Ureter (tissue), 1 donor: ENCODE results near the gene ZNF830. TPM values are rescaled to one million over a fixed set of nuclear protein-coding genes. Genes with fewer than 3 reads are reported as not detected.
"Not testable (repeated sequence)": the region's sequence is repeated elsewhere in the genome, so short reads cannot be mapped to it uniquely, and the experiment has no call there.

Experiments used
- DNase-seq: peaks from one replicate; pipeline ENCODE4 v3.0.0-alpha.2; 2020; ENCODE audit warnings: low spot score
- total RNA-seq: library from RNA; stranded (reverse); gene quantifications from one replicate; pipeline ENCODE4 v1.2.4, GENCODE V29; 2023
- donor health status: DM: yes; HTN: yes; CAD: no.

Gene ZNF830
- total RNA-seq, 1 donor from 2014 or later, result 14.6 TPM

GRCh38 chr17:34990921-34991365 is 29.6 kb downstream of the ZNF830 start:
- DNase-seq, result no peak

GRCh38 chr17:34991606-34992005 is 30.3 kb downstream of the ZNF830 start:
- DNase-seq, result no peak

GRCh38 chr17:34993031-34993430 is 31.7 kb downstream of the ZNF830 start:
- DNase-seq, result no peak

GRCh38 chr17:34996422-34997285 is 35.3 kb downstream of the ZNF830 start:
- DNase-seq, result no peak

- peak; percentile 89 for DNase-seq
Measured at GRCh38 chr17:34997355-34997862, 36.1 kb downstream of the ZNF830 start.

- DNase-seq, result peak; percentile 73
Measured at GRCh38 chr17:34998205-34998604, 36.9 kb downstream of the ZNF830 start.

- no peak for DNase-seq
Measured at GRCh38 chr17:34999456-34999855, 38.1 kb downstream of the ZNF830 start.

- DNase-seq, result not testable (repeated sequence)
Measured at GRCh38 chr17:35000965-35001364, 39.6 kb downstream of the ZNF830 start.

GRCh38 chr17:35001549-35001948 is 40.2 kb downstream of the ZNF830 start:
- no peak for DNase-seq

GRCh38 chr17:35002876-35003551 is 41.7 kb downstream of the ZNF830 start:
- peak; percentile 81 for DNase-seq

- no peak for DNase-seq
Measured at GRCh38 chr17:35003778-35004177, 42.4 kb downstream of the ZNF830 start.

GRCh38 chr17:35006345-35006744 is 45.0 kb downstream of the ZNF830 start:
- no peak for DNase-seq

- DNase-seq, result no peak
Measured at GRCh38 chr17:35006961-35007360, 45.6 kb downstream of the ZNF830 start.

- DNase-seq, result no peak
Measured at GRCh38 chr17:35010093-35010492, 48.8 kb downstream of the ZNF830 start.

GRCh38 chr17:35011671-35012216 is 50.4 kb downstream of the ZNF830 start:
- no peak for DNase-seq

Other genes with a start within 250 kb of the ZNF830 start
- gene CCT6B, start 80 bp upstream of the ZNF830 start, total RNA-seq, result 6.3 TPM
- 79.0 TPM for gene LIG3, start 19.0 kb downstream of the ZNF830 start, total RNA-seq
- gene RFFL, start 102.2 kb downstream of the ZNF830 start, total RNA-seq, result 40.1 TPM
- 13.1 TPM for gene RAD51D, start 158.3 kb downstream of the ZNF830 start, total RNA-seq
- gene FNDC8, start 160.1 kb downstream of the ZNF830 start, total RNA-seq, result not detected
- 20.0 TPM for gene NLE1, start 180.8 kb downstream of the ZNF830 start, total RNA-seq
- gene UNC45B, start 186.3 kb downstream of the ZNF830 start, total RNA-seq, result 0.08 TPM
- gene SLC35G3, start 232.9 kb downstream of the ZNF830 start, total RNA-seq, result not detected